Muscle of arm (tissue), 12 donors: ENCODE data around the gene CD47. TPM values are rescaled to one million over a fixed set of nuclear protein-coding genes. Genes with fewer than 3 reads are reported as not detected.

Source experiments
- DNase-seq: peaks from one replicate; pipeline ENCODE4 v3.0.0-alpha.2; 2013
- polyA plus RNA-seq, 12 donors: library from polyadenylated mRNA; unstranded; fragments of 120-200 nt; gene quantifications; one replicate each; pipeline ENCODE4 v1.2.1, GENCODE V29; 2013; ENCODE audit not compliant: insufficient read length in 12 of 12

CD47 gene
- polyA plus RNA-seq, 12 donors, result 49.0 to 560 (median 105) TPM

DNA sequence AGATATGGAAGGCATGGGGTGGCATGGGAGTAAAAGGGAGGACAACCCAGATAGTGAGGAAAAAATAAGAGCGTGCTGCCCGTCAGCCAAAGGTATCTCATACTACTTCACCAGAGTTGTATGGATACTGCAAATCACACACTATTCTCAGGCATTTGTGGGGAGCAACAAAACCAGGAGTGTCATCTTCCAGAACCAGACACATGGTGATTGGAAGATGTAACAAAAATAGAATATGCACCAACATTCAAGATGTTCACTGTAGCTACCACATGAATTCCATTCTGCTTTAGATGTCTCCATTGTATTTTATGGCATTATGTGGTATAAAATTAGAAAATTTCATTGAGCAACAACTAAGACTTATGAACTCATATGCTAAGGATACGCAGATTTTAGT is 34.9 kb downstream of the CD47 start:
- no peak for DNase-seq

DNA sequence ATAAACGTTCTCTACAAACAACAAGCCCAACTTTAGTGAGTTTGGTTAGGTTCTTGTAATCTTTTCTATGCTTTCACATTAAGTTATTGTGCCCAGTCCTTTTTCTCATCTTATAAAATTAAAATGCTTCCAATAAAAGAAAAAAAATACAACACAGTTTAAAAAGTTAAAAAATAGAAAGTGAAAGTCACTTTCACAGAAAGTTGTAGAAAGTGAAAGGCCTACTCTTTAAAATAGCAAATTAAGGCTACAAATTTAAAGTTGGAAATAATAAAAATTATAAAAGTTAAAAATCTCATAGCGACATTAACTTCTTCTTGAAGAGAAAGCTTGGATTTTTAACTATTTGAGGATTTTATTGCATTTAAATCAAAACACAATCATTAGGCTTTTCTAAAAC is 35.9 kb downstream of the CD47 start:
- no peak for DNase-seq

DNA sequence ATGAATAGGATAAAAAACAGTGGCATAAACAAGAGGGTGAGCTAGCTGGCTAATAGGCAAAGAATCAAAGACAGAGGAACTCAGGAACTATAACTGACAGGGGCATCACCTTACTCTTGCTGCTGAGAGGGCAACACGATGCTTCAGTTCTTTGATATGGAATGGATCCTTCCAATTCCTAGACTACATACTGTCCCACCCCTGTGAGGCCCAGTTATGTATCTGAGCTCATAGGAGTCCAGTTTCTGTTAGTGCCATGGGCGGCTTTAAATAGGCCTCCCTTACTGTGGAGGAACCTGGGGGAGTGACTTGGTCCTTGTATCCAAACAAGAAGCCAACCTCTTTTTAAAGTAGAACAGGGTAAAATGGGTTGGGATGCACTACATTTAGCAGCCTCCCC is 37.3 kb downstream of the CD47 start:
- DNase-seq, result no peak

DNA sequence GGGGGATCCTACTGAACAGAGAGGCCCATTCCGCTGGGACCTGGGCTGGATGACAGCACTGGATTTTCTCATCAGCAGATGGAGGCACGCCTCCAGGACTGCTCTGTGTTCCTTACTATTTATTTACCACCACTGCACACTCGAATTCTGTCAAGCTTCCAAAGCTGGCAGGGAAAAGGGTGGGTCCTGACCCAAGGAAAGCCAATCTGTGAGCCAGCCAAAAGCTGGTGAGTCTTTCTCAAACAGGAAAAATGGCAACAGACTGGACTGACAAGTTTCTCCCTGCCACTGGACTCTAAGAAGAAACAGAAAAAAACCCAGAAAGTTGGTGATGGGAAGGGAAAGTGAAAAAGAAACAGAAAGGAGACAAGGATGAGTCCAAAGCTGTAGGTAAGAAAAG is 37.8 kb downstream of the CD47 start:
- no peak for DNase-seq

DNA sequence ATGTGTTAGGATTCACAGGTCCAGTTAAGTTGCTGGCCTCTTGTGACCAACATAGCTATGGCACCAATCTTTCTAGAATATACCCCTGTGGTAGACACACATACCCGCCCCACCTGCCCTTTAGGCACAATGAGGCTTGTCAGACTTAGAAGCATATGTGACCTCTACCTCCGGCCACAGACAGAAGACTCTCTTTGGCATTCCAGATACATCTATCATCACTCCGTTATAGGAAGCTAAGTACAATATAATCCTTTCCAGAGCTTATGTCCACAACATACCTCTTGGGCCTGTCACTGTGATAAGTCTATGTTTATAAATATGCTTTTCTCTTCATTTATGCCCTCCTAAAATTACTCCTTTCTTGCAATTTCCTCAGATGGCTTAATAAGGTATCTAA is 39.8 kb downstream of the CD47 start:
- DNase-seq, result no peak

DNA sequence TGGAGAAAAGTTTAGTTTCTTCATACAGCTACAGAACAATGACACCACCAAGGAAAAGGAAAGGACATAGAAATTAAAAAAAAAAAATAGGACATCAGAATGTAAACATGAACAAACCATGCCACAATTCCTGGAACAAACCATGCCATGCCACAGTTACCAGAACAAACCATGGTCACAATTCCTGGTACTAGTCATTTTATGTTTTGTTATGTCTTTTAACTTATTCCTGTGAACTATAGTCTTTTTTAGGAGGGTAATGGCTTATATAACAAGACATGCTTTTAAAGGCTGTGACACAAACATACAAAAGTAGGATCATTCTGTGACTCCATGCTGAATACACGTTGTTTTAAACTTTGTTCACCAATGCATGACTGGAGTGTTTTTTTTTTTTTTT is 42.8 kb downstream of the CD47 start:
- no peak for DNase-seq

DNA sequence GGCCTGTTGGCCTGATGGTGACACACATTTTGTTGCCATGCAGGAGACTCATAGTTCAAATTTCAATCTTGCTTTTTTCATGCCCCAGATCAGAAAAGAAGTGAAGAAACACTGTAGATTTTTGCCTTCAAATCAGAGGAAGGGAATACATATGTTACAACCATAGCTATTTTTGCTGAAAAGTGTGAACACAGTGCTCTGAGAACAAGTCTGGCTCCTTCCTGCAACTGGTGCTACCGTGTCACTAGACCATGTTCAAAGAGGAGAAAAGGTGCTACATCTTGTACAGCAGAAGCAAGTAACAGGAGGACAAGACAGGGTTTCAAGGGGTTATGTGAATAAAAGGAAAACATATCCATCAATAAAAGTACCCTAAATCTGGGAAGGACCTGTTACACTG is 44.6 kb downstream of the CD47 start:
- no peak for DNase-seq

DNA sequence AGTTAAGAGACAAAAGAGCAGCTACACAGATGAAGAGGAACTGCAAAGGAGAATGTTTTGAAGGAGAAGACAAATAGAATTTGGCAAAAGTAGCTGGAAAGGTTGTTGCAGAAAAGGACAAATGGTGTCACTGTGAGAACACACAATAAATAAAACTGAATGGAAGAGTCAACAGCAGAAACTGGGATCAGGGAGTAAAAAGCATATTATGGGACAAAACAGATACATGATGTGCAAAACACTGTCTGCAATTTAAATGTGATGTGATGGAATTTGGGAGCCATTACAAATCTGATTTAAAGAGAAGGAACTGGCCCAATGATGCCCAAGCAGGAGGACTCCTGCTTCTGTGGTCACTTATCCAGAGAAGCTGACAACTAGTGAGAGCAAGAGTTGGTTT is 46.1 kb downstream of the CD47 start:
- no peak for DNase-seq

DNA sequence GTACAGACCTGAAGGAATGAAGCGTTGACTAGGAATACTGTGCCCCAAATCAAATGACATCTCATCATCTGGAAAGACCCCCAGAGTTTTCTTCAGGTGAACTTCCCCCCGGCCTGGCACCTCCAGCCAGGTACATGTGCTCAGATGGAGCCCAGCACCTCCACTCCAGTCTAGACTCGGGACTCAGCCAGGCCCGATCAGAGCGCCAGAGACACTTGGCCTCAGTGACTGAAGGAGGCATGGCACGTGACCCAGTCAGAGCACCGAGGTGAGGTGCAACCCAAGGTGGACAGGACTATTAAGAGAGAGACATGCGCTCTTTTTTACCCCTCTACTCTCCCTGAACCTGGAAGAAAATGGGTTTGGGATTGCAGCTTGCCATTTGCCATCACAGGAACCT is 48.5 kb downstream of the CD47 start:
- no peak for DNase-seq

DNA sequence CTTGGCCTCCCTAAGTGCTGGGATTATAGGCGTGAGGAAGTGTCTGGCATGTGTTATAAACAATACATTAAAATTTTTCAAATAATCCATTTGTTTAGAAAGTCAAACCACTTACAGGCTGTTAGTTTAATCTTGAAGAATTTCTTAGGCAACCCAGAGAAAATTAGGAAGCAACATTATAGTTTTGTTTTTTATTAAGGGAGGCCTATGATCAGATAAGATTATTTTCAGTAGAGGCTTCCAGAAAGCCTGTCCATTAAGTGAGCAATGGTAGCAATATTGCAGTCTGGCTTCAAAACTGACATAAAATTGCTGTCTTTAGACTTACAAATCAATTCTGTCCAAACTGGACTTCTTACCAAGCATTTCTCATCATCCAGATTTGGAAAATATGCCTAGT is 49.6 kb downstream of the CD47 start:
- DNase-seq, result no peak

DNA sequence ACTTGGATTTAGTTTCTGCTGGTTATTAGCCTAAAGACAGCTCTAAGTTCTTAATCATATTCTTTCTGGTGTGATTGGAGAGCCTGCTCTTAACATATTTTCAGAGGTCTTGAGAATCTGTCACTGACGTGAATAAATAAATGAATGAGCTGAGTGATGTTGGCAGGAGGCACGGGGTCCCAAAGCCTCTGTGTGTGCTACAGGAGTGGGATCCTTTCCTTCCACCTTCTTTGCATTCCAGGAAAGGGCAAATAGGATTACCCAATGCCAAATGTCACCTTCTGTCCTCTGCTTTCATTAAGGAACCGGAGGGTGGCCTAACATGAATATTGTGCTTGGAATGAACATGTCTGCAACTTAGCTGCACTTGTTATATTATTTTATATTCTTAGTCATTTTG is 53.1 kb downstream of the CD47 start:
- no peak for DNase-seq

DNA sequence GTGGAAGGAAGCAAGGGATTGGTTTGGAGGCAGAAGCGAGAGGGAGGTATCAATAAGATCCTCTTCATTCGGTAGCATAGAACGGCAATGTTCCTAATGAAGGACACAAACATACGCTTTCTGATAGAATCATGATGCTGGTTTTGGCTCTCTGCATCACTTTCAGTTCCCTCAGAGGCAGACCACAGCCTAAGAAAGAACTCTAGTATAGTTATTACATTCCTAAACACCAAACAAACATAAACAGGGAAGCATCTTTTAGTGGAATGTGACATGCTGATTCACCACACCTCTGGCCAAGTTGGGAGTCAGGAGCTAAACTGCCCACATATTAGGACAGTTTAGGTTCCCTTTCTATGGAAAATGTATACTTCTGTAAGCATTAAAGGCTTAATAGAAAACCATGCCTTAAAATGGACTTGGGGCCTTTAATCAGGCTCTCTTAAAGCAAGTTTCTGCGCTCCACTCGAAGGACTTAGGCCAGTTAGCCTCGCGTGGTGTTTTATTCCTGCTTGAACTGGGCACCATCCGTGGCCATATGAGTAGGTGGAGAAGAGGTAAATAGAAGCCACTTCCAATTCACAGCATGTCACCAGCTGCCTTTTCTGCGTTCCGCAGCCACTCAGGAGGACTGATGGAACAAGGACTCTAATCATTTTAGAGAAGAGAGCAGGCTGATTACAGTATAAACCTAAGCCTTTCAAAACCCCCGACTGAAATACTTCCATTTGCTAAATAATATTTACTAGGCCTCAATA is 53.7 kb downstream of the CD47 start:
- no peak for DNase-seq

DNA sequence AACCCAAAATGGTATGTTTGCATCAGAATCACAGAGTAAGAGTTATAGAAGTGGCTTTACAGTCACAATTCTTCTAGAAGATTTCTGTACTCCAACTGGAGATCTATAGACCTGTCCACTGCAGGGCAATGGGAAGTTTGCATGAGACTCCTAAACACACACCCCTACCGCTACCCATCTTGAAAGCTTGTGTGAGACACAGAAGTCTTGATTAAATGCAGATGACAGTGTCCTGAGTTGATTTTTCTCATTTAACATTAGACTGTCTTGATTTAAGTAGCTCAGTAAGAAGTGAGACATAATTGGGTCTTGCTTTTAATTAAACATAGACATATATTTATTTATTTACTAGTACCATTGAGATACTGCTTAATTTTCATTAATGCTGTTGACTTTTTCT is 54.4 kb downstream of the CD47 start:
- no peak for DNase-seq

DNA sequence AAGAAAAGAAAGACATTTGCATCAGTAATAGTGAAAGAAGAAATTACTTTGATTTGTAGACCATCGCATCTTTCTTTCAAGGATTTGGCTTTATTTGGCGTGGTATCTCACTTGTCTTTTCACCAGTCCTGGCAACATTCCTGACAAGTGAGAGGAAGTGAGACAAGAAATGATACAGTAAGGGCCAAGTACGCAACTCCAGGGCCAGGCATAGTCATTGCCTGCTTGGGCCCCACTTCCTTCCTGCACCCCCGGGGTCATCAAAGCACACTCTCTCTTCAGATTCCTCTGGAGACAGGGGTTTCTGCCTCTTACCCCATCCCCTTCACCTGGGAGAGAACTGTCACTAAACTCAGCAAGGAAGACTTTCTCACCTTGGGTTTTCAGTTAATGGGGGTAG is 55.1 kb downstream of the CD47 start:
- DNase-seq, result no peak

DNA sequence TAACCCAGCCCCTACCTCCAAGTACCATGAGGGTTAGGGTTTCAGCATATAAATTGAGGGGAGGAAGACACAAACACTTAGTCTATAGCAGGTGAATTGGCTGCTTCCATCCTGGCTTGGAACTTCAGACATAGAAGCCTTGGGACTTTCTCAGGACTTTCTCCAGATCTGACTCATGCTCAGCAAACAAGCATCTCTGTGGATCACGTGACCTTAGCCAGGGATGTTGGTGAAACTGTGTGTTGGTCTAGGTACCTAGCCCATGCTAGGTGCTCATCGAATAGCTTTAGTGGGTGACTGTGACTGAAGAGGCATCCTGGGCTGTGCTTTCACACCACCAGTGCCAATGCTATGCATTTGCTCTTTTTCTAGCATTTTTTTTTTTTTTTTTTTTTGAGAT is 58.9 kb downstream of the CD47 start:
- DNase-seq, result no peak

DNA sequence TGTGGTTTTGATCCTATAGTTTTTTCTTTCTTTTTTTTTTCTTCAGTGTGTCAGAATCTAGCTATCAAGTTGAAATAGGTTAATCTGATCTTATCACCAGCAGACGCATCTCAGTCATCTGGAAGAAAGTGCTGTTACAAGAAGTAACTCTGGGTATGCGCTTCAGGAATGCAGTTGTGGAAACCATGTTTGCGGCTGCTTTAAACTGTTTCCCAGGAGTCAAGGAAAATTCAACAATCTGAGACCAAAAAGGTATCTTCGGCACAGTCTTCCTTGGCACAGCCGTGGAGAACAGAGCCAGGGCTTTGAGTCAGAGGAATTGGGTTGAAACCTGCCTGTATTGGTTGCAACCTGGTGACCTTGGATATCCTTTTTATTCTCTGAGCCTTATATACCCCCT is 59.9 kb downstream of the CD47 start:
- DNase-seq, result no peak

DNA sequence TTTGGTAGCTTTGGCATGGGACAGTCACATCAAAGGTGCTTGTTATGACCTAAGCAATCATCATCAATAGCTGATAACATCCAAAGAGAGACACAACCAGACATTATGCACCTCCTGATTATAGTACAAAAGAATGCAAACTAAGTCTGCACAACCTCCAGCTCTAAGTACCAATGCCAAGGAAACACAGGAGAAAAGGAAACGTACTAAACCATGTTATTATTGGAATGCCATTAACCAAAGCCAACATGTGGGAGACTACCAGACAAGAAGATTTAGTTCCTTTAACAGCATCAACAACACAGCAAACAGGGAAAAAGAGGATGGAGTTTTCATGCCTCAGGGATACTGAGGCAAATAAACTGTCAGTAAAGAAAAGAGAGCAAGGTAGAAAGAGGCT is 61.4 kb downstream of the CD47 start:
- no peak for DNase-seq

DNA sequence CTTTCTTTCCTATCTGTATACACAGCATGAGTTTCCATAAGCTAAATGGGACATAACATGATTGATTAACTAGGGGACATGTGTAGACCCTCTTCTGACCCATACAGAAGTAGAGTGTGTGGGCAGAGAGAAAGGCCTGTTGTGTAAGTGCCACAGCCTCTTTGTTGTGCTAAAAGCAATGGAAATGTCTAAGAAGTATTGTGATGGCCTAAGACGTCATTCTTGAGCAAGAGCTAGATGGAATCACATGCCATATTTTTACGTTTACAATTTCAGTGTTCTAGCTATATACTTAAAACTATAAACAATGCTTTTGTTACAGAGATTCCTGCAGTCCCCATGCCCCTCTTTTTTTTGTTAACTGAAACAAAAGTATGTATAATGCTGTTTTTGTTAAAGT is 61.9 kb downstream of the CD47 start:
- DNase-seq, result no peak

DNA sequence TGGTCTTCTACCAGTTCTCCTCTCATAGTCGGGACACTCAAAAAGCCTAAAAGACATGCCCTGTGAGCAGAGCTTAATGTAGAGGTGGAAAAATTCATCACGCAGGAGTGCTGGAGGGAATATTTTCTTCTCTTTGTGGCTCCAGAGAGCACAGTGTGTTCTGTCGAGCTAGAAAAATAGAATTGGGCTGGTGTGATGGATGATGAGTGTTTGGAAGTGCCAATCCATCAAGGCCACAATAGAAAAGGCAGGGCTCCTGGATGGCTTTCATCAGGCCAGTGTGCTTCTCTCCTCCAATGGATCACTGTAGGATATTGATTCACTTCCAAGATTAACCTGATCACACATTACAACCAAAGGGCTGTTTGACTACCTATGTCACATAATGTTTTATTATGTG is 65.7 kb downstream of the CD47 start:
- DNase-seq, result no peak

DNA sequence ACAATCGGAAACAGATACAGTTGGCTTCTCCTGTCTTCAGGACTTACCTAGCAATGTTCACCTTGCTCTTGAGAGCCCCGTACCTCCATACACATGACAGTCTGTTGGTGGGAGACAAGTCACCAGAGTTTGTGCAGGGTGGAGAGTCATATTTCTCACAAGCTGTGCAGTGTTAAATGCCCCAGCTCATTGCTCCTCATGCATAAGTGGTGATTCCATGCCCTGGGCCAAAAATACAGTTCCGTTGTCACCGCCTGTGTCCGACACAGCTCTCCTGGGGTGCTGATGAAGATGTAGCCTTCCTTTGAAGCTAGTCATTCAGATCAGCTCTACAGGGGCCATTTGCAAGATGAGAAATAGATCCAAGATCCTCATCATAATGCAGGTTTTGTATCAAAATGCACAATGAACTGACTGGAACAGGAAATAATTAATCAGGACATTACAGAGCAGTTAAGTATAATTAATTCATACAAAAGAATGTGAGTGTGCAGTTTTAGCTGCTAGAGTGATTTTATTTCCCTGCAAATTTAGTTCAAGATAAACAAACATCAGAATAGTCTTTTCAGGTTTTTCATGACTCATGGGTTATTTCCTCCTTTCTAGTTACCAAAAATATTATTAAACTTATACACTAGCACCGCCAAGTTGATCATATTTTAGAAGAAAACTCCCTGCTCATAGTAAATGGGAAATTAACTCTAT is 66.5 kb downstream of the CD47 start:
- no peak for DNase-seq

DNA sequence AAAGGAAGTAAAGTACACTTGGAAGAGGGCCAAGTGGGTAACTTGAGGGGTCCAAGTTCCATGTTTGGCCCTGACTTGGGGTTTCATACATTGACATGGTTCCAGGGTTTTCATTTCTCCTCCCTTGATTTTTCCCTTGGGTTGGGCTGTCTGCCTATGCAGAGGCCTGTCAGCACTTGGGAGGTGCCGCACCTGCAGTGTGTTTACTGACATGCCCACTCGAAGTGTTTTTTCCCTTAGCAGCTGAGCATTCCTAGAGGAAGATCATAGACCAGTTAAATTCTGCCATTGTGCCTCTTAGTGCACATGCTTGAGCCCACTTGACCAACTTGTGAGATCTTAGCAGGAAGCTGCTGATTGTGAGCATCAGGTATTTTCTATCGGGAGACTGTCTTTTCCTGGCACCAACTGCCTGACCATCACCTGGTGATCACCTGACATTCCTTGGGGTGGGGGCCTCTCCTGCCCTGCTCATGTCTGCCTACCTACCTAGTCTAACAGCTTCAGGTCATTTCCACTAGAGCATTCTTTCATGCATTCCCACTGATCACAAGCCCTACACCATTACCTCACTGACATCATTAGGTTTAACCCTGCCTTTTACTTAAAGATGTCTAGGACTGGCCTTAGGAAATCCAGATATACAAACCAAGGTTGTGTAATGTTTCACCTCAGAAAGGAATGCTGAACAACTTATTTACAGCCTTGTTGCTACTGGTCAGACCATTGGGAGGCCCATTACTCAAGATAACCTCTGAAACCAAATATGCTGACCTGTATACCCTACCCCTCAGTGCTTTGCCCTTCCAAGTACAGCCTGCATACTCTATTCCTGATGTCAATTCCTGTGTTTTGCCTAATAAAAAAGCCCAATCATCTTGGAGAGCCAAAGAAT is 68.3 kb downstream of the CD47 start:
- DNase-seq, result no peak

DNA sequence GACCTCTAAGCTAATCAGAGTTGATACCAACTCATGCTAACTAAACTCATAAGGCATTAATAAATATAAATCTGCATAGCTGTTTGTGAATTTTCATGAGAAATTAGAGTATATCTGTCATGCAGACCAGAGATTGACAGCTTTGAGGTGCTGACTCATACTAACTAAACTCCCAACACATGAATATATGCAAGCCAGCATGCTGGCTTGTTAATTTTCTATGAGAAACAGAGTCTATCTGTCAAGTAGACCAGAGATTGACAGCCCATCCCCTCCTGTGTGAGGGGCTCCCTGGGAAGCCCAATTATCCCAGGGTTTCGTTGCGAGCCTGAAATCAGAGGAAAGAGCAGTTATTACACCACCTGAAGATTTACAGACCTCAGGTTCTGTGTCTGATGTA is 69.3 kb downstream of the CD47 start:
- no peak for DNase-seq

DNA sequence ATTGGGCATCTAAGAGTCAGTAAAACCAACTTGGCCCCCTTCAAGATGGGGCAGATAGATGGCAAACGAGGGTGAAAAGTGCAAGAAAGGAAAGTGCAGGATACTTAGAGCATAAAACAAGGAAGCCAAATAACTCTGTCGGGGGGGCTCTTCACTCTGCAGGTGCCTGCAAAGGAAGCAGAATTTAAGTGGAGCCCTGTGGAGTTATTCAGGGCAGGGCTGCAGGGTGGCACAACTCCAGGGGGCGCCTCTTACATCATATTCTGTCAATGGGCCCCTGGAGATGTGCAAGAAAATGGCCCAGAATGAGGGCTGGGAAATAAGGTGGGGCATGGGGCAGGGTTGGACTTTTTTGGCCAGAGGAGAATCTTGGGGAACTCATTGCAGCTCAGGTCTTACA is 69.7 kb downstream of the CD47 start:
- no peak for DNase-seq
